ENCODE measurements around the gene SND1.
"Not testable (repeated sequence)": the region's sequence is repeated elsewhere in the genome, so short reads cannot be mapped to it uniquely, and the experiment has no call there.

Gene SND1

GRCh38 chr7:127959770-127960169 lies 307.8 kb downstream of the SND1 start:
- DNase-seq (ENCODE audit: low spot score), result no peak
- in situ Hi-C loops (cut with MboI; ENCODE audit: low sequenced_read_pairs, unreplicated experiment), result no loop called here
- no peak for TF ChIP-seq CTCF (IDR thresholded peaks at IDR 0.05; ENCODE audit: borderline replicate concordance, control extremely low read depth, extremely low read depth, insufficient read depth, missing control alignments)

- in situ Hi-C loops (cut with MboI; ENCODE audit: low sequenced_read_pairs, unreplicated experiment), result no loop called here
Observed at GRCh38 chr7:127961786-127962453, 309.9 kb downstream of the SND1 start.

GRCh38 chr7:127962589-127963361 lies 310.8 kb downstream of the SND1 start:
- TF ChIP-seq CTCF (IDR thresholded peaks at IDR 0.05; ENCODE audit: borderline replicate concordance, control extremely low read depth, extremely low read depth, insufficient read depth, missing control alignments), result no peak
- in situ Hi-C loops (cut with MboI; ENCODE audit: low sequenced_read_pairs, unreplicated experiment), result no loop called here
- no peak for DNase-seq (ENCODE audit: low spot score)

More at GRCh38 chr7:127961786-127962453, 309.9 kb downstream of the SND1 start:
- no peak for TF ChIP-seq CTCF (IDR thresholded peaks at IDR 0.05; ENCODE audit: borderline replicate concordance, control extremely low read depth, extremely low read depth, insufficient read depth, missing control alignments)
- DNase-seq (ENCODE audit: low spot score), result no peak

GRCh38 chr7:127963850-127964249 lies 311.9 kb downstream of the SND1 start:
- in situ Hi-C loops (cut with MboI; ENCODE audit: low sequenced_read_pairs, unreplicated experiment); DNase-seq (ENCODE audit: low spot score): not testable (repeated sequence)

- TF ChIP-seq CTCF (IDR thresholded peaks at IDR 0.05; ENCODE audit: borderline replicate concordance, control extremely low read depth, extremely low read depth, insufficient read depth, missing control alignments), result no peak
- in situ Hi-C loops (cut with MboI; ENCODE audit: low sequenced_read_pairs, unreplicated experiment), result no loop called here
Observed at GRCh38 chr7:127967281-127967680, 315.3 kb downstream of the SND1 start.

GRCh38 chr7:127968547-127968946 lies 316.6 kb downstream of the SND1 start:
- no peak for TF ChIP-seq CTCF (IDR thresholded peaks at IDR 0.05; ENCODE audit: borderline replicate concordance, control extremely low read depth, extremely low read depth, insufficient read depth, missing control alignments)
- in situ Hi-C loops (cut with MboI; ENCODE audit: low sequenced_read_pairs, unreplicated experiment), result no loop called here
- DNase-seq (ENCODE audit: low spot score), result no peak

More at GRCh38 chr7:127967281-127967680, 315.3 kb downstream of the SND1 start:
- DNase-seq (ENCODE audit: low spot score), result no peak

GRCh38 chr7:127973832-127974231 lies 321.8 kb downstream of the SND1 start:
- in situ Hi-C loops (cut with MboI; ENCODE audit: low sequenced_read_pairs, unreplicated experiment), result no loop called here
- no peak for TF ChIP-seq CTCF (IDR thresholded peaks at IDR 0.05; ENCODE audit: borderline replicate concordance, control extremely low read depth, extremely low read depth, insufficient read depth, missing control alignments)

More at GRCh38 chr7:127973832-127974231, 321.8 kb downstream of the SND1 start:
- no peak for DNase-seq (ENCODE audit: low spot score)

Measured in GM13976 (cell line).